BLaER1 treated with 17β-estradiol and CSF1 and Interleukin-3, amounts not matched to agents 10 nM and 100 nM (cell line): Measurements from ENCODE around the gene MRPL52.

Experiments
- H3K27ac ChIP-seq, 11 experiments: shearing (Covaris generic); formaldehyde crosslinking; 2 replicates each; pipeline ENCODE4 v1.8.1; 2022
- H3K27me3 ChIP-seq, 11 experiments: shearing (Covaris generic); formaldehyde crosslinking; 2 replicates each; pipeline ENCODE4 v1.8.1; 2022
- H3K36me3 ChIP-seq, 11 experiments: shearing (Covaris generic); formaldehyde crosslinking; 2 replicates each; pipeline ENCODE4 v1.8.1; 2022
- H3K4me1 ChIP-seq, 10 experiments: shearing (Covaris generic); formaldehyde crosslinking; 2 replicates each; pipeline ENCODE4 v1.8.1; 2022
- H3K4me2 ChIP-seq, 11 experiments: shearing (Covaris generic); formaldehyde crosslinking; 2 replicates each; pipeline ENCODE4 v1.8.1; 2022
- H3K4me3 ChIP-seq, 10 experiments: shearing (Covaris generic); formaldehyde crosslinking; 2 replicates each; pipeline ENCODE4 v1.8.1; 2022
- H3K9ac ChIP-seq, 11 experiments: shearing (Covaris generic); formaldehyde crosslinking; 2 replicates each; pipeline ENCODE4 v1.8.1; 2022
- H3K9me3 ChIP-seq, 11 experiments: shearing (Covaris generic); formaldehyde crosslinking; replicated peaks in 1 of 11; 2 replicates each; pipeline ENCODE4 v1.8.1; 2022
- H4K20me1 ChIP-seq, 11 experiments: shearing (Covaris generic); formaldehyde crosslinking; 2 replicates each; pipeline ENCODE4 v1.8.1; 2022
- Cebpa-rat ChIP-seq, 11 experiments: shearing (Covaris generic); IDR thresholded peaks; 2 replicates each; pipeline ENCODE4 v1.8.1; 2022

Gene MRPL52

DNA sequence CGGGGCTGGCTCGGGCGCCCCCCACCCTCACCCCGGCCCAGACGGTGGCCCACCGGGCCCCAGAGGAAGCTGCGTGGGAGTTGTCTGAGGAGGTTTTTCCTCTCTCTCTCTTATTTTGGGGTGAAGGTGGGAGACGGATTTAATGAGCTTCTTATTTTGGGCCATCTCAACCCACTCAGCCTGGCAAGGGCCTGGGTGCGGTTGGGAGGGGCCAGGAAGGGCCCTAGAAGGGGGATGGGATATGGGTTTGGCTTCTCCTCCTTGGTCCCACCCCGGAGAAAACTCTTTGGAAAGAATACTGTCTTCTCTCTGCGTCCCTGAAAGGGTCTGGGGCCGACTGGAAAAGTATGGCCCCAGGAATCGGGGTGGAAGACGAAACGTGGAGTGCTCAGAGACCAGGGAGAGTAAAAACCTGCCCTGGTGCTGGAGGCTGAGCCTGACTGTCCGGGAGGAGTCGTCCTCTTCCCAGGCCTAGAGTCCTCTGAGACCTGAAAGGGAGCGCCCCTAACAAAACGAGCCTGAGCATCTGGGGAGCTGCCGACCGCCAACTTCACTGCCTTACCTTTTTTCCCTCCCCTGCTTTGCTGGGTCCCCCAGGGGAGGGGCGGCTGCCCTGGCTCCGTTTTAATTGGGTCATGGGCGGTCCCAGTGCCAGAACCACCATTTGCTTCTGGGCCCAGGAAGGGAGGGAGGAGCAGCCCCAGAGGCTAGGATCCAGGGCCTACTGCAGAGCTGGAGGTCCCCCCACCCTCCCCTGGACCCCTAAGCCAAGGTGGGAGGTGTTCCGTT, 8.3 kb downstream of the MRPL52 start:
- Histone ChIP-seq H3K4me2 (peak overlapping the region; percentile 75 to 98 (median 84)), H3K4me3 (peak overlapping the region; percentile 53 to 97 (median 64)), H3K36me3 (peaks cover 27 to 67% (median 29%) of the 10 kb centered on the region in 11 experiments), H3K9me3 (no peaks in the 10 kb centered on the region), H3K27me3 (peaks cover 0 to 68% (median 60%) of the 10 kb centered on the region in 11 experiments; a peak in 19 of 22 replicates), H3K27ac (peak overlapping the region; percentile 38 to 89 (median 66); a peak in 21 of 22 replicates), H3K9ac (peak overlapping the region; percentile 66 to 95 (median 75)), H3K4me1 (peaks cover 30 to 67% (median 43%) of the 10 kb centered on the region in 10 experiments), H4K20me1 (peaks cover 0 to 53% (median 10%) of the 10 kb centered on the region in 11 experiments; a peak in 8 of 22 replicates)
- TF ChIP-seq Cebpa-rat (IDR thresholded peaks at IDR 0.05): no peak

DNA sequence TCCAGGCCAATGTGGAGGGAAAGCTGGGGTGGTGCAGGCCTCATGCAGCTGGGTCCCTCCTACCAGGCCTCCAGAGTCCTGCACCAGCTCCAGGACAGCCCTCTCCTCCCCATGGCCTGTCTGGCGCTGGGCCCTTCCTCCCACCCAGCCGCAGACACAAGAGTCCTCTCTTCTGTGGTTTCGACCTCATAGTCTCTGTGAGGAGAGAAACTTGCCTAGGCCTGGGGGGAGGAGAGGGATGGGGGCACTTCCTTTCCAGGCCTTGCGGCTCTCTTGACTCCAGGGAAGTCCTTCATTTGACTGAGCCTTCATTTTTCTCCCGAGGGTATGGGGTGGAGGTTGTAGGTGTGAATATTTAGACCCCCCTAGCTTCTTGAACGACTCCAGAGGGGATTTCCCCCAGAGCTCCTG, 8.9 kb downstream of the MRPL52 start:
- Histone ChIP-seq H3K27ac (peak overlapping the region in 7 of 11 experiments; percentile 16 to 89 (median 79); a peak in 10 of 22 replicates), H3K9me3 (no peaks in the 10 kb centered on the region), H3K36me3 (peaks cover 20 to 67% (median 22%) of the 10 kb centered on the region in 11 experiments), H3K4me3 (peak overlapping the region in 9 of 10 experiments; percentile 54 to 97 (median 65); a peak in 16 of 20 replicates), H4K20me1 (peaks cover 0 to 60% (median 10%) of the 10 kb centered on the region in 11 experiments; a peak in 8 of 22 replicates), H3K27me3 (peaks cover 0 to 66% (median 60%) of the 10 kb centered on the region in 11 experiments; a peak in 19 of 22 replicates), H3K9ac (peak overlapping the region; percentile 3 to 95 (median 73); a peak in 14 of 22 replicates), H3K4me2 (peak overlapping the region; percentile 75 to 98 (median 84)), H3K4me1 (peaks cover 30 to 74% (median 43%) of the 10 kb centered on the region in 10 experiments)
- TF ChIP-seq Cebpa-rat (IDR thresholded peaks at IDR 0.05): no peak

DNA sequence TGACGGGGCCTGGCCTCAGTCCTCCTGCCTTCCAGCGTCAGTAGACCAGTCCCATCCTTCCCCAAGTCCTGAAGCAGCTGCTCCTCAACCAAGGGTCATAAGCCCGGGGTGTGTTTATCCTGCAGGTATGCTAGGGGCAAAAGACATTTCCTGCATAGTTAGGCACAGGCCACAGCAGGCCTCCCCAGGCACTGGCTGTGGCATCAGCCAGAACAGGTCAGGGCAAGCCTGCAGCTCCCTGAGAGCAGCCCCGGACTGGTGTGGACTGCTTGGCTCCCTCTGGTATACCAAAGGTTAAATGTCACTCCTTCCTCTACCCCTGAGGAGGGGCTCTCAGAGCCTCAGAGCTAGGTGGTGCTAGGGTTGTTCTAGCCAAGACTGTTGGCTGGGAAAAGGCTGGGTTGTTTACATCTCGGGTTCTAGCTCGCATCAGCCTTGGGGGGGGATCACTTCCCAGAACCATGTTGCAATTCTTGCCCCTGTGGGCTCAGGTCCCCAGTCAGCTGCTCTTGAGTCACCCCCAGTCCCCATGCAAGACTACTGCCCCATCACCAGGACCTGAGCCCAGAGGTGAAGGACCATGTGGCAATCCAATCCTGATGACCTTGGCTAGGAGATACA, 9.6 kb downstream of the MRPL52 start:
- H3K9ac ChIP-seq: peak overlapping the region in 9 of 11 experiments; percentile 3 to 95 (median 77); a peak in 10 of 22 replicates
- H4K20me1 ChIP-seq: peaks cover 0 to 65% (median 10%) of the 10 kb centered on the region in 11 experiments; a peak in 8 of 22 replicates
- no peak for TF ChIP-seq Cebpa-rat (IDR thresholded peaks at IDR 0.05)
- H3K9me3 ChIP-seq: no peaks in the 10 kb centered on the region
- peak overlapping the region in 6 of 10 experiments; percentile 61 to 97 (median 86); a peak in 10 of 20 replicates for H3K4me3 ChIP-seq
- H3K27me3 ChIP-seq: peaks cover 0 to 60% (median 55%) of the 10 kb centered on the region in 11 experiments; a peak in 19 of 22 replicates
- peaks cover 14 to 67% (median 17%) of the 10 kb centered on the region in 11 experiments for H3K36me3 ChIP-seq
- peak overlapping the region; percentile 75 to 98 (median 84) for H3K4me2 ChIP-seq
- peaks cover 33 to 81% (median 44%) of the 10 kb centered on the region in 10 experiments for H3K4me1 ChIP-seq
- H3K27ac ChIP-seq: peak overlapping the region in 6 of 11 experiments; percentile 16 to 89 (median 72); a peak in 8 of 22 replicates

DNA sequence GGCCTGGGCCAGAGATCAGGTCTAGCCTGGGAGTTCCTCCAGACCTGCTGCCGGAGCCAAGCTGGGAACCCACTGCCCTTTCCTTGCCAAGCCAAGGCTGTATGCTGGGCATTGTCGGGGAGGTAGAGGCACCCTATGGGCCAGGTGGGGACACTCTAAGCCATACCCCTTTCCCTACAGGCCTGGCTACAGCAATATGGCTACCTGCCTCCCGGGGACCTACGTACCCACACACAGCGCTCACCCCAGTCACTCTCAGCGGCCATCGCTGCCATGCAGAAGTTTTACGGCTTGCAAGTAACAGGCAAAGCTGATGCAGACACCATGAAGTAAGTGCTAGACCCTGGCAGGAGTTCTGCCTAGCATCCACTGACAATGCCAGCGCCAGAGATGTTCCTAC, 11.6 kb downstream of the MRPL52 start:
- peak overlapping the region in 4 of 11 experiments; percentile 16 to 98 (median 67); a peak in 6 of 22 replicates for H3K4me2 ChIP-seq
- no peaks in the 10 kb centered on the region for H3K9me3 ChIP-seq
- H3K27me3 ChIP-seq: peaks cover 0 to 39% (median 35%) of the 10 kb centered on the region in 11 experiments; a peak in 19 of 22 replicates
- H3K36me3 ChIP-seq: peaks cover 0 to 75% (median 0%) of the 10 kb centered on the region in 11 experiments; a peak in 8 of 22 replicates
- peaks cover 0 to 84% (median 5%) of the 10 kb centered on the region in 11 experiments; a peak in 8 of 22 replicates for H4K20me1 ChIP-seq
- H3K9ac ChIP-seq: peak overlapping the region in 2 of 11 experiments; percentile 28 to 39; a peak in 2 of 22 replicates
- peak overlapping the region in 1 of 11 experiments; percentile 25; a peak in 1 of 22 replicates for H3K27ac ChIP-seq
- no peak overlapping the region for H3K4me3 ChIP-seq
- TF ChIP-seq Cebpa-rat (IDR thresholded peaks at IDR 0.05): no peak
- H3K4me1 ChIP-seq: peaks cover 40 to 85% (median 49%) of the 10 kb centered on the region in 10 experiments

DNA sequence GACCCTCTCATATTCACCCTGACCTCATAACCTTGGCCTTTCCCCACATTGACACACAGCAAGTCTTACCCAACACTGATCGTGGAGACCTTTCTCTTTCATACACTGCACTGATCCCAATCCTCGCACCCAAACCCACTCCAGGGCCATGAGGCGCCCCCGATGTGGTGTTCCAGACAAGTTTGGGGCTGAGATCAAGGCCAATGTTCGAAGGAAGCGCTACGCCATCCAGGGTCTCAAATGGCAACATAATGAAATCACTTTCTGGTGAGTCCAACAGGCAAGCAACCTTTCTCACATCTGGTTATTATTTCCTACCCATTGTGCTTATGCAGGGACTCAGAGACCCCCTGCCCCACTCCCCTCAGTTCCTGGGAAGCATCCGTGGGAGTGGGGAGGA, 12.1 kb downstream of the MRPL52 start:
- H3K9me3 ChIP-seq: no peaks in the 10 kb centered on the region
- peaks cover 0 to 35% (median 30%) of the 10 kb centered on the region in 11 experiments; a peak in 19 of 22 replicates for H3K27me3 ChIP-seq
- TF ChIP-seq Cebpa-rat (IDR thresholded peaks at IDR 0.05): no peak
- H3K9ac ChIP-seq: peak overlapping the region in 1 of 11 experiments; percentile 39; a peak in 2 of 22 replicates
- peaks cover 0 to 84% (median 5%) of the 10 kb centered on the region in 11 experiments; a peak in 8 of 22 replicates for H4K20me1 ChIP-seq
- H3K4me2 ChIP-seq: peak overlapping the region in 3 of 11 experiments; percentile 36 to 98 (median 45); a peak in 5 of 22 replicates
- H3K4me1 ChIP-seq: peaks cover 40 to 88% (median 49%) of the 10 kb centered on the region in 10 experiments
- H3K36me3 ChIP-seq: peaks cover 0 to 80% (median 0%) of the 10 kb centered on the region in 11 experiments; a peak in 8 of 22 replicates
- no peak overlapping the region for H3K27ac ChIP-seq
- H3K4me3 ChIP-seq: no peak overlapping the region

DNA sequence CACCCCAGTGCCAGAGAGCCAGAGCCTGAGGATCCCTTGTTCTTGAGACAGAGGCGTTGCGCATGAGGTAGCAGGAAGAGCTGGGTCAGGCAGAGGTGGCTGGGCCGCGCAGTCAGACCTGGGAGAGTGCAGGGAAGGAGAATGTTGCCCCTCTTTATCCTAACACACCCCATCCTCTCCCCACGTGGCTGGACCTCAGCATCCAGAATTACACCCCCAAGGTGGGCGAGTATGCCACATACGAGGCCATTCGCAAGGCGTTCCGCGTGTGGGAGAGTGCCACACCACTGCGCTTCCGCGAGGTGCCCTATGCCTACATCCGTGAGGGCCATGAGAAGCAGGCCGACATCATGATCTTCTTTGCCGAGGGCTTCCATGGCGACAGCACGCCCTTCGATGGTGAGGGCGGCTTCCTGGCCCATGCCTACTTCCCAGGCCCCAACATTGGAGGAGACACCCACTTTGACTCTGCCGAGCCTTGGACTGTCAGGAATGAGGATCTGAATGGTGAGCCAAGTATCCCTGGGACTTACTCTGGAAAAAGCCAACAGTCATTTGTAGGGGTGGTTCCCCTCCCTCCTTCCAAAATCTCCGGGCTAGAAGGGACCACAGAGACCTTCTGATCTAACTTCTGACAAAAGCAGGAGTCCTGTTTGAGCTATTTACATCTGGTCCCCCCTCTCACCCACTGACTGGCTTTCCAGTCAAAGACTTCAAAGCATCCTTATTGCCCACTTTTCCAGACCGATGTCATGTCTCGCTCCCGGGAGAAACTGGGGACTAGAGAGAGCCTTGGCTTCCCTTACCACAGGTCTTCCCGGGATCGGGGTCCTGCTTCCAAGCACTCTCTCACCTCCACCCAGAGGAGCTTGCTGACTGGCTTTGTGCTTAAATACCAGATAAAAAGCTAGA, 12.8 kb downstream of the MRPL52 start:
- peaks cover 0 to 86% (median 1%) of the 10 kb centered on the region in 11 experiments; a peak in 8 of 22 replicates for H4K20me1 ChIP-seq
- peaks cover 0 to 83% (median 0%) of the 10 kb centered on the region in 11 experiments; a peak in 8 of 22 replicates for H3K36me3 ChIP-seq
- H3K27me3 ChIP-seq: peaks cover 0 to 28% (median 23%) of the 10 kb centered on the region in 11 experiments; a peak in 19 of 22 replicates
- no peaks in the 10 kb centered on the region for H3K9me3 ChIP-seq
- H3K4me3 ChIP-seq: no peak overlapping the region
- peak overlapping the region in 5 of 11 experiments; percentile 21 to 98 (median 36); a peak in 7 of 22 replicates for H3K4me2 ChIP-seq
- TF ChIP-seq Cebpa-rat (IDR thresholded peaks at IDR 0.05): no peak
- H3K4me1 ChIP-seq: peaks cover 33 to 92% (median 46%) of the 10 kb centered on the region in 10 experiments
- no peak overlapping the region; a peak in 2 of 22 replicates for H3K9ac ChIP-seq
- no peak overlapping the region for H3K27ac ChIP-seq

DNA sequence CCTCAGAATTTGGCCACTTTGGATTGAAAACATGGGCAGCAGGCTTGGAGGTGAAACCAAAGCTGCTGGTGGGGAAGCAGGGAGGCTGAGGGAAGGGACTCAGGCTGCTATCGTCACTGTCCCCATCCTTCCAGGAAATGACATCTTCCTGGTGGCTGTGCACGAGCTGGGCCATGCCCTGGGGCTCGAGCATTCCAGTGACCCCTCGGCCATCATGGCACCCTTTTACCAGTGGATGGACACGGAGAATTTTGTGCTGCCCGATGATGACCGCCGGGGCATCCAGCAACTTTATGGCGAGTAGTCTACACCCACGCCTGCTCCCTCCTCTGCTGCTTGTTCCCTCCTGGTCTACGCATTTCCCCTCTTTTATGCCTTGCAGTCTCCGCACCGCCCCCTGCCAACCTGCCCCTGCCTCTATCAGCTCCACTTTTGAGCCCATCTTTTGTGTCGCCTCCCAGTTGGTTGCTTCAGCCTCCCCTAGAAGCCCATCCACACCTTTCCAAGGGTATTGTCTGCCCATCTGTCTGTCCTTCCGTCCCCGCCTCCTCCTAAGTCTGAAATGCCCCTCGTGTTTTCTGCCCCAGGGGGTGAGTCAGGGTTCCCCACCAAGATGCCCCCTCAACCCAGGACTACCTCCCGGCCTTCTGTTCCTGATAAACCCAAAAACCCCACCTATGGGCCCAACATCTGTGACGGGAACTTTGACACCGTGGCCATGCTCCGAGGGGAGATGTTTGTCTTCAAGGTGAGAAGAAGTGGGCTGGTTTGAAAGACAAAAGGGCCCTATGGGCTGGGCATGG, 13.6 kb downstream of the MRPL52 start:
- H3K36me3 ChIP-seq: peaks cover 0 to 83% (median 0%) of the 10 kb centered on the region in 11 experiments; a peak in 8 of 22 replicates
- H3K27me3 ChIP-seq: peaks cover 0 to 19% (median 14%) of the 10 kb centered on the region in 11 experiments; a peak in 18 of 22 replicates
- H3K9me3 ChIP-seq: no peaks in the 10 kb centered on the region
- H3K9ac ChIP-seq: 0 out of 22 replicates have a peak overlapping the region, but pooled peaks of 2 of the 11 experiments have one; percentile 1 to 2
- H3K4me1 ChIP-seq: peaks cover 33 to 96% (median 46%) of the 10 kb centered on the region in 10 experiments
- peaks cover 0 to 90% (median 0%) of the 10 kb centered on the region in 11 experiments; a peak in 6 of 22 replicates for H4K20me1 ChIP-seq
- H3K4me2 ChIP-seq: peak overlapping the region in 5 of 11 experiments; percentile 21 to 98 (median 36); a peak in 6 of 22 replicates
- H3K27ac ChIP-seq: no peak overlapping the region
- H3K4me3 ChIP-seq: no peak overlapping the region
- TF ChIP-seq Cebpa-rat (IDR thresholded peaks at IDR 0.05): no peak
